ENCODE results near the gene ST6GALNAC2.

The ST6GALNAC2 gene

GRCh38 chr17:76540381-76541300 lies 45.0 kb downstream of the ST6GALNAC2 start:
- Histone ChIP-seq H3K27me3 (peaks cover 95% of the 10 kb centered on the region), H3K27ac (no peak overlapping the region)

GRCh38 chr17:76539631-76540271 lies 45.9 kb downstream of the ST6GALNAC2 start, which contains the start of gene PRCD:
PRCD (plus strand) TSS chr17:76540044; CDS start chr17:76540142, 98 bp downstream.
- peaks cover 11 to 14% of the 10 kb centered on the region in 2 experiments for H3K4me1 ChIP-seq (ENCODE audit: control insufficient read depth in 1 of 2, insufficient read depth in 1 of 2, low read depth in 1 of 2, low read length in 1 of 2)
- H3K4me3 ChIP-seq (ENCODE audit: low read depth in 1 of 2, low read length in 1 of 2), result no peak within 1 kb of the TSS
- no peaks in the 10 kb centered on the region for H3K36me3 ChIP-seq
- no peak within 1 kb of the TSS for H3K27ac ChIP-seq
- H3K9me3 ChIP-seq, result no peaks in the 10 kb centered on the region
- no peak for TF ChIP-seq CTCF (IDR thresholded peaks at IDR 0.05)
- peaks cover 94% of the 10 kb centered on the region for H3K27me3 ChIP-seq

More at GRCh38 chr17:76540381-76541300, 45.0 kb downstream of the ST6GALNAC2 start:
- H3K4me3 ChIP-seq (ENCODE audit: low read depth in 1 of 2, low read length in 1 of 2), result no peak overlapping the region
- no peaks in the 10 kb centered on the region for H3K36me3 ChIP-seq
- TF ChIP-seq CTCF (IDR thresholded peaks at IDR 0.05), result no peak
- no peaks in the 10 kb centered on the region for H3K9me3 ChIP-seq
- H3K4me1 ChIP-seq (ENCODE audit: control insufficient read depth in 1 of 2, insufficient read depth in 1 of 2, low read depth in 1 of 2, low read length in 1 of 2), result peaks cover 11 to 14% of the 10 kb centered on the region in 2 experiments

GRCh38 chr17:76538941-76539570 lies 46.6 kb downstream of the ST6GALNAC2 start:
- Histone ChIP-seq H3K27ac (no peak overlapping the region), H3K36me3 (no peaks in the 10 kb centered on the region), H3K4me1 (ENCODE audit: control insufficient read depth in 1 of 2, insufficient read depth in 1 of 2, low read depth in 1 of 2, low read length in 1 of 2) (peaks cover 11 to 14% of the 10 kb centered on the region in 2 experiments), H3K27me3 (peaks cover 93% of the 10 kb centered on the region), H3K9me3 (no peaks in the 10 kb centered on the region), H3K4me3 (ENCODE audit: low read depth in 1 of 2, low read length in 1 of 2) (no peak overlapping the region)
- TF ChIP-seq CTCF (IDR thresholded peaks at IDR 0.05), result no peak

GRCh38 chr17:76538281-76538931 lies 47.3 kb downstream of the ST6GALNAC2 start:
- no peak for TF ChIP-seq CTCF (IDR thresholded peaks at IDR 0.05)
- no peak overlapping the region for H3K4me3 ChIP-seq (ENCODE audit: low read depth in 1 of 2, low read length in 1 of 2)
- H3K9me3 ChIP-seq, result no peaks in the 10 kb centered on the region
- H3K27ac ChIP-seq, result no peak overlapping the region
- H3K36me3 ChIP-seq, result no peaks in the 10 kb centered on the region
- peaks cover 87% of the 10 kb centered on the region for H3K27me3 ChIP-seq
- H3K4me1 ChIP-seq (ENCODE audit: control insufficient read depth in 1 of 2, insufficient read depth in 1 of 2, low read depth in 1 of 2, low read length in 1 of 2), result peaks cover 11 to 14% of the 10 kb centered on the region in 2 experiments
